Neural progenitor cell (in vitro differentiated cells): Measurements from ENCODE around the gene LTBP2.

ENCODE experiments used
- CTCF ChIP-seq: fragments of 200-600 bp; sonication (generic); IDR thresholded peaks from 2 replicates; pipeline ENCODE4 v1.5.1; 2017; ENCODE audit warnings: antibody characterized with exemption, mild to moderate bottlenecking
- EZH2 ChIP-seq: fragments of 200-600 bp; sonication (generic); IDR thresholded peaks from 2 replicates; pipeline ENCODE4 v1.6.1; 2017; ENCODE audit warnings: antibody characterized with exemption, mild to moderate bottlenecking, moderate library complexity

GRCh38 chr14:74577247-74577947 is 34.6 kb downstream of the LTBP2 start:
- TF ChIP-seq EZH2 = no peak
- TF ChIP-seq CTCF = no peak
